Measurements from ENCODE around the gene VPS50.

VPS50 gene

DNA sequence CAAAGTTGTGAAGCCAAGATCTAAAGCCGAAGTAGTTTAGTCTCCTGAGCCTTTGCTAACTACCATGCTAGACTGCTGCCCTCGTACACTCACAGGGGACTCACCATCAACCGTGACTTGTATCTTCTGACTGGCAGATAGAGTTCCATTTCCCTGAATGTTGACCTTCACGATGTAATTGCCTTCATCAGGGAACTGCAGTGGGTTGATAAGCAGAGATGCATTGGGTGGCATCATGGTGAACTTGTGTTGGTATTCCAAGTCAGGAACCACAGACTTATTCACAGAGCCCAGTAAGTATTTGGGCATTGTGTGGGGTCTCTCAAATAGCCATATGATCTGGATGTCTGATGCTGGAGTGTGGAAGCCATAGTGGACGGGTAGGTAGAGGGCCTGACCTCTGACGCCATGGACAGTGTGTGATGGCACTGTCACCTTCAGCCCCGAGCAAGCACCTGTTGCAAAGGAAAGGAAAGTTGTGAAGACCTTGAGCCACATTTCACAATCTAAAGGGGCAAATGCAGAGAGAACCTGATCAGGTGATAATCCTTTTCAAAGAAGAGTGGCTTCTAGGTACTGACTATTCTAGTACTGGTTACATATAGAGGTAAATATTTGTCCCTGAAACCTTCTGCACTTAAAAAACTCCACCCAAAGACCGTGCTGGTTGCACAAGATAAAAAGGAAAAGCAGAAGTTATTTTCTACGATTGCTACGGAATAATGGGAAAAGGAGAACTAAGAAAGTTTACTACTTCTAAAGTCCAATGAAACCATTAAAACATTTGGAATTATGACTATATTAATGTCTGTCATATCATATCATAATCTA is 13.0 kb upstream of the VPS50 start:
- H3K4me3 ChIP-seq (ENCODE audit: low read depth, low read length) = no peak overlapping the region
- DNase-seq (ENCODE audit: low read depth, low spot score) = no peak
- TF ChIP-seq, protein P1, sequence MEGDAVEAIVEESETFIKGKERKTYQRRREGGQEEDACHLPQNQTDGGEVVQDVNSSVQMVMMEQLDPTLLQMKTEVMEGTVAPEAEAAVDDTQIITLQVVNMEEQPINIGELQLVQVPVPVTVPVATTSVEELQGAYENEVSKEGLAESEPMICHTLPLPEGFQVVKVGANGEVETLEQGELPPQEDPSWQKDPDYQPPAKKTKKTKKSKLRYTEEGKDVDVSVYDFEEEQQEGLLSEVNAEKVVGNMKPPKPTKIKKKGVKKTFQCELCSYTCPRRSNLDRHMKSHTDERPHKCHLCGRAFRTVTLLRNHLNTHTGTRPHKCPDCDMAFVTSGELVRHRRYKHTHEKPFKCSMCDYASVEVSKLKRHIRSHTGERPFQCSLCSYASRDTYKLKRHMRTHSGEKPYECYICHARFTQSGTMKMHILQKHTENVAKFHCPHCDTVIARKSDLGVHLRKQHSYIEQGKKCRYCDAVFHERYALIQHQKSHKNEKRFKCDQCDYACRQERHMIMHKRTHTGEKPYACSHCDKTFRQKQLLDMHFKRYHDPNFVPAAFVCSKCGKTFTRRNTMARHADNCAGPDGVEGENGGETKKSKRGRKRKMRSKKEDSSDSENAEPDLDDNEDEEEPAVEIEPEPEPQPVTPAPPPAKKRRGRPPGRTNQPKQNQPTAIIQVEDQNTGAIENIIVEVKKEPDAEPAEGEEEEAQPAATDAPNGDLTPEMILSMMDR (IDR thresholded peaks at IDR 0.05; ENCODE audit: insufficient read depth, low read length, missing control alignments) = no peak
- ChIA-PET POLR2A (no interaction called here), CTCF (interaction anchor here (1.3 kb wide), 1 partner anchor 12 kb away, joined by 5 read pairs; no protein-coding TSS in a partner anchor)

GRCh38 chr7:93219868-93220267 is 12.3 kb upstream of the VPS50 start:
- ChIA-PET CTCF (interaction anchor here (1.3 to 2.0 kb wide), 2 partner anchors 9 to 12 kb away, joined by 5 to 9 read pairs; no protein-coding TSS in a partner anchor), POLR2A (no interaction called here)
- no peak overlapping the region for H3K4me3 ChIP-seq (ENCODE audit: low read depth, low read length)
- TF ChIP-seq, protein P1 (IDR thresholded peaks at IDR 0.05; ENCODE audit: insufficient read depth, low read length, missing control alignments) = no peak
- no peak for DNase-seq (ENCODE audit: low read depth, low spot score)

DNA sequence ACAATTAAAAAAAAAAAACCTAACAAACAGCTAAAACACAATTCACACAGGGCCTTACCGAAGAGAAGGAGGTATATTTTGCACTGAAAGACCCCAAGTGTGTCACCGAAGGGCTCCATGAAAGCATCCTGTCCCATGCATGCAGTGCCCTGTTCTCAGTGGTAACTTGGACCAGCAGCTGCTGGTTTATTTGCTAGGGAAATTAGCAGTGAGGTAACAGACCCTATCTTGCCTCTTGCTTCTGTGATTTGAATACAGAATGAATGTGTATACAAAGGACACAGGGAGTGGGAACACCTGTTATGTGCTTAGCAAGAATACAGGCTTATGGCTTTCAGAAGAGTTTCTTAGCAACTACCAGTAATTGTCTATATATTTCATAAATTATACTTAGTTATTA is 5.9 kb upstream of the VPS50 start, which contains the start of gene HEPACAM2:
Gene HEPACAM2, minus strand, starts transcription at position 160 of the 400 bp plus-strand sequence.
- no peak for DNase-seq (ENCODE audit: low read depth, low spot score)
- ChIA-PET CTCF (interaction anchor here (0.7 to 6.6 kb wide), 9 partner anchors 9 to 133 kb away, joined by 3 to 129 read pairs (median 11); no protein-coding TSS in a partner anchor), POLR2A (no interaction called here)
- TF ChIP-seq, protein P1 (IDR thresholded peaks at IDR 0.05; ENCODE audit: insufficient read depth, low read length, missing control alignments) = no peak
- no peak within 1 kb of the TSS for H3K4me3 ChIP-seq (ENCODE audit: low read depth, low read length)

DNA sequence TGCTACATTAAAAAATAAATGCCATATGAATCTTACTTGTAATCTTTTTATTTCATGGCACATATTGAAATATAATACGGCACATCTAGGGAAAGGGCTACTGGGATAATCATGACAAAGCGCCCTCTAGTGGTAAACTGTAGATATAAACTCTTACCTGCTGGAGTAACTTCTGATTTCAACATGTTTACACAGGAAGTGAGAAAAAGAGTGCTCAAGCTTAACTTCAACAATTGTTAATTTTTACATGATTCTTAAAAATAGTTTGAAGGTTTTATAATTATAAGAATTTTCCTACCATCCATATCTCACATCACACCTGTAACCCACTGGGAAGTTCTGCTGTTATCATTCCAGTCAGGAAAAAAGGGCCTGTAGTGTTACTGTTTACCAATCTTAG is 3.9 kb upstream of the VPS50 start:
- TF ChIP-seq, protein P1 (IDR thresholded peaks at IDR 0.05; ENCODE audit: insufficient read depth, low read length, missing control alignments) = peak; percentile 53
- no peak overlapping the region for H3K4me3 ChIP-seq (ENCODE audit: low read depth, low read length)
- POLR2A ChIA-PET = no interaction called here
- no peak for DNase-seq (ENCODE audit: low read depth, low spot score)
- CTCF ChIA-PET = interaction anchor here (0.6 to 6.6 kb wide), 24 partner anchors 8 to 655 kb away, joined by 3 to 129 read pairs (median 6); no protein-coding TSS in a partner anchor

GRCh38 chr7:93231259-93231658 is 907 bp upstream of the VPS50 start:
- DNase-seq (ENCODE audit: low read depth, low spot score) = no peak
- H3K4me3 ChIP-seq (ENCODE audit: low read depth, low read length) = peak overlapping the region; percentile 92
- TF ChIP-seq, protein P1 (IDR thresholded peaks at IDR 0.05; ENCODE audit: insufficient read depth, low read length, missing control alignments) = no peak
- CTCF ChIA-PET = interaction anchor here (0.8 to 3.4 kb wide), 6 partner anchors 11 to 320 kb away, joined by 3 to 23 read pairs (median 7); no protein-coding TSS in a partner anchor
- POLR2A ChIA-PET = no interaction called here

DNA sequence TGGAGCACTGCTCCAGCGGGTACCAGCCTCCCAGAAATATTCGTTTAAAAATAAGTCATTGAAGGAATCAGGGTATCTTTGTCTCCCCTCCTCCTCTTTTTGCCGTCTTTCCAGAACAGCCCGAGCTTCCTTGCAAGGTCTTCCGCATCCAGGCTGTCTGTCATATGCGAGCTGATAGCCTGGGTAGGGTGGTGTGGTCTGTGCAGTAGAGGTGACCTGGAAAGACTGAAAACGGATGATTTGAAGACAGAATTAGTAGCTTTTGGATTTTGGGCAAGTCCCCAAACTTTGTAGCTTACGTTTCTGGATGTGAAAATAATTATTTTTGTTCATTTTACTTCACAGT is 480 bp downstream of the VPS50 start:
- POLR2A ChIA-PET = no interaction called here
- CTCF ChIA-PET = interaction anchor here (0.8 to 3.4 kb wide), 9 partner anchors 13 to 616 kb away, joined by 3 to 23 read pairs (median 4); no protein-coding TSS in a partner anchor
- TF ChIP-seq, protein P1 (IDR thresholded peaks at IDR 0.05; ENCODE audit: insufficient read depth, low read length, missing control alignments) = no peak
- peak overlapping the region; percentile 92 for H3K4me3 ChIP-seq (ENCODE audit: low read depth, low read length)
- no peak for DNase-seq (ENCODE audit: low read depth, low spot score)
